ENCODE results near the gene MALSU1.

The MALSU1 gene

DNA sequence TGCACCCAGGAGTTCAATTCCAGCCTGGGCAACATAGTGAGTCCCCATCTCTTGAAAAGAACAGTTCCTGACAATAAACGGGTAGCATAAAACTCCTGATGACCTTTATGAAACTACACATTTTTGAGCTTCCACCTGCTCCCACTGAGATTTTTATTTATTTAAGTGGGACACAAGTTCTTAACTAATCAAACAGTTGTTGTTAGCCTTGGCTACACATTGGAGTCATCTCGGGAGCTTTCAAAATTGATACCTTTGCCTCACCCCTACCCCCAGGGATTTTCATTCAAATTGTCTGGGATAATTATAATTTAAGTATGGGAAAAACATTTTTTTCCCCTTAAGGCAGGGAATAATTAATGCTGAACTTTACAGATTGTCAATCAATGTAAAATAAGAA is 39.3 kb downstream of the MALSU1 start:
- Histone ChIP-seq H3K9me3 (ENCODE audit: severe bottlenecking) (no peaks in the 10 kb centered on the region), H3K36me3 (peaks cover 59% of the 10 kb centered on the region), H3K27ac (no peak overlapping the region), H3K27me3 (ENCODE audit: insufficient read depth, low read depth, severe bottlenecking) (no peaks in the 10 kb centered on the region), H3K4me3 (ENCODE audit: low read depth, low read length) (no peak overlapping the region)
- DNase-seq: no peak
- TF ChIP-seq, protein P1, sequence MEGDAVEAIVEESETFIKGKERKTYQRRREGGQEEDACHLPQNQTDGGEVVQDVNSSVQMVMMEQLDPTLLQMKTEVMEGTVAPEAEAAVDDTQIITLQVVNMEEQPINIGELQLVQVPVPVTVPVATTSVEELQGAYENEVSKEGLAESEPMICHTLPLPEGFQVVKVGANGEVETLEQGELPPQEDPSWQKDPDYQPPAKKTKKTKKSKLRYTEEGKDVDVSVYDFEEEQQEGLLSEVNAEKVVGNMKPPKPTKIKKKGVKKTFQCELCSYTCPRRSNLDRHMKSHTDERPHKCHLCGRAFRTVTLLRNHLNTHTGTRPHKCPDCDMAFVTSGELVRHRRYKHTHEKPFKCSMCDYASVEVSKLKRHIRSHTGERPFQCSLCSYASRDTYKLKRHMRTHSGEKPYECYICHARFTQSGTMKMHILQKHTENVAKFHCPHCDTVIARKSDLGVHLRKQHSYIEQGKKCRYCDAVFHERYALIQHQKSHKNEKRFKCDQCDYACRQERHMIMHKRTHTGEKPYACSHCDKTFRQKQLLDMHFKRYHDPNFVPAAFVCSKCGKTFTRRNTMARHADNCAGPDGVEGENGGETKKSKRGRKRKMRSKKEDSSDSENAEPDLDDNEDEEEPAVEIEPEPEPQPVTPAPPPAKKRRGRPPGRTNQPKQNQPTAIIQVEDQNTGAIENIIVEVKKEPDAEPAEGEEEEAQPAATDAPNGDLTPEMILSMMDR (IDR thresholded peaks at IDR 0.05; ENCODE audit: low read depth, low read length): no peak

GRCh38 chr7:23338863-23339262 is 39.7 kb downstream of the MALSU1 start:
- TF ChIP-seq, protein P1 (IDR thresholded peaks at IDR 0.05; ENCODE audit: low read depth, low read length): no peak

GRCh38 chr7:23341846-23342598 is 42.9 kb downstream of the MALSU1 start:
- TF ChIP-seq, protein P1 (IDR thresholded peaks at IDR 0.05; ENCODE audit: low read depth, low read length): no peak
- H3K9me3 ChIP-seq (ENCODE audit: severe bottlenecking): no peaks in the 10 kb centered on the region
- no peak for DNase-seq
- H3K27ac ChIP-seq: no peak overlapping the region
- no peak overlapping the region for H3K4me3 ChIP-seq (ENCODE audit: low read depth, low read length)
- peaks cover 69% of the 10 kb centered on the region for H3K36me3 ChIP-seq
- no peaks in the 10 kb centered on the region for H3K27me3 ChIP-seq (ENCODE audit: insufficient read depth, low read depth, severe bottlenecking)

More at GRCh38 chr7:23338863-23339262, 39.7 kb downstream of the MALSU1 start:
- H3K9me3 ChIP-seq (ENCODE audit: severe bottlenecking): no peaks in the 10 kb centered on the region
- no peaks in the 10 kb centered on the region for H3K27me3 ChIP-seq (ENCODE audit: insufficient read depth, low read depth, severe bottlenecking)
- no peak for DNase-seq
- peaks cover 59% of the 10 kb centered on the region for H3K36me3 ChIP-seq
- H3K27ac ChIP-seq: no peak overlapping the region
- no peak overlapping the region for H3K4me3 ChIP-seq (ENCODE audit: low read depth, low read length)

- no peak for DNase-seq
- TF ChIP-seq, protein P1 (IDR thresholded peaks at IDR 0.05; ENCODE audit: low read depth, low read length): no peak
- Histone ChIP-seq H3K36me3 (peaks cover 69% of the 10 kb centered on the region), H3K9me3 (ENCODE audit: severe bottlenecking) (no peaks in the 10 kb centered on the region), H3K27ac (no peak overlapping the region), H3K4me3 (ENCODE audit: low read depth, low read length) (no peak overlapping the region), H3K27me3 (ENCODE audit: insufficient read depth, low read depth, severe bottlenecking) (no peaks in the 10 kb centered on the region)
These were observed 44.0 kb downstream of the MALSU1 start for GRCh38 chr7:23343102-23343501.

DNA sequence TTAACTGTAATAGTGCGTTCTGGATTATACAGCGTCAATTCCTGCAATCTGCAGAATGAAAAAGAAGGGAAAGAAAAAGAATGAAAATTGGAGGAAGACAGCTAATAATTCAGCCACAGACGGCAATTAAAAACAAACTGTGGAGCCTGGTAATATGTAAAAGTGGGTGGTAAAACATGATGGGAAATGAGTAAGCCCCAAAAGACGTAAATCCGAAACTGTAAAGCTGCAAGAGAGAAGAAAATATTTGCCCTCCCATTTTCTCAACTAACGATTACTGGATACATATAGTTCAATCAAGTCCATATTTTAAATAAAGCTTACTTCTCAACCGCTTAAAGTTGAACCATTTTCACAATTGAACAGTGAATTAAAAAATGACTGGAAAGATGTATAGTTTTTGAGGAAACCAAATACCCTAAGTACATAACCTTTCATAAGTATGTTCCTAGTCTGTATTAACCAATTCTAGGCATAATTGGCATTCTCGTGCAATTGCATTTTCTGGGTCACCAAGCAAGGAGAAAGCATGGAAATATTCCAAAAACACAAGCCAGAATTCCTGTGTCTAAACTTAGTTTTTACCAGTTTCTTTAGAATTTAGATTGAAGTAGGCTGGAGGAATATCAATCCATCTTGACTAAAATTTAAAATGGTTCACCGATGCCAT is 44.8 kb downstream of the MALSU1 start:
- TF ChIP-seq, protein P1 (IDR thresholded peaks at IDR 0.05; ENCODE audit: low read depth, low read length): no peak
- no peaks in the 10 kb centered on the region for H3K27me3 ChIP-seq (ENCODE audit: insufficient read depth, low read depth, severe bottlenecking)
- no peak for DNase-seq
- H3K27ac ChIP-seq: no peak overlapping the region
- H3K4me3 ChIP-seq (ENCODE audit: low read depth, low read length): no peak overlapping the region
- no peaks in the 10 kb centered on the region for H3K9me3 ChIP-seq (ENCODE audit: severe bottlenecking)
- peaks cover 68% of the 10 kb centered on the region for H3K36me3 ChIP-seq
